PC-3 (cell line): ENCODE results near the gene MSI1. TPM values are rescaled to one million over a fixed set of nuclear protein-coding genes. Genes with fewer than 3 reads are reported as not detected.
A peak's percentile ranks its signal among the peaks of the same experiment; 100 is the strongest.

Experiments
- ATAC-seq: fragments of 200-7000 bp; cut with Tn5 transposase; 2 replicates; pipeline ENCODE4 v1.9.1; 2020; ENCODE audit warnings: mild to moderate bottlenecking, moderate library complexity
- BruUV-seq: library from RNA; stranded (reverse); fragments of 400-500 nt; replicated peaks from 2 replicates; lab custom pipeline; 2021; lab: Mats Ljungman, UMichigan
- CTCF ChIA-PET: fragments of 300-600 bp; sonication (Branson Sonifier 250); formaldehyde crosslinking; loops from one replicate; lab custom pipeline; 2022; ENCODE audit warnings: antibody characterized with exemption; lab: Charles Lee
- POLR2A ChIA-PET: fragments of 300-600 bp; sonication (Branson Sonifier 250); formaldehyde crosslinking; loops from one replicate; lab custom pipeline; 2022; ENCODE audit warnings: antibody characterized with exemption; ENCODE audit not compliant: unreplicated experiment; lab: Charles Lee
- DNase-seq: peaks from one replicate; pipeline ENCODE4 v3.0.0-alpha.2; 2015
- H2AFZ ChIP-seq: fragments of 300-600 bp; sonication (generic); 2 replicates; pipeline ENCODE4 v1.6.0; 2016; ENCODE audit warnings: antibody characterized with exemption, low read length
- H3F3A ChIP-seq: fragments of 300-600 bp; sonication (generic); one replicate; pipeline ENCODE4 v1.6.0; 2017; ENCODE audit warnings: antibody characterized with exemption, low read length, control low read depth, mild to moderate bottlenecking; ENCODE audit not compliant: unreplicated experiment
- H3K27ac ChIP-seq: fragments of 300-600 bp; sonication (generic); 2 replicates; pipeline ENCODE4 v1.5.1; 2016; ENCODE audit warnings: mild to moderate bottlenecking, low read length
- H3K27me3 ChIP-seq: fragments of 300-600 bp; sonication (generic); 2 replicates; pipeline ENCODE4 v1.6.1; 2016; ENCODE audit warnings: low read length, mixed read lengths
- H3K36me3 ChIP-seq: fragments of 300-600 bp; sonication (generic); 2 replicates; pipeline ENCODE4 v1.6.1; 2016; ENCODE audit warnings: low read depth, mixed run types, low read length, mixed read lengths
- H3K4me1 ChIP-seq: fragments of 300-600 bp; sonication (generic); 2 replicates; pipeline ENCODE4 v1.5.1; 2016; ENCODE audit warnings: low read length; ENCODE audit not compliant: insufficient read depth
- H3K4me2 ChIP-seq: fragments of 300-600 bp; sonication (generic); 2 replicates; pipeline ENCODE4 v1.6.0; 2016; ENCODE audit warnings: low read length
- H3K4me3 ChIP-seq: fragments of 300-600 bp; sonication (generic); 2 replicates; pipeline ENCODE4 v1.5.1; 2016; ENCODE audit warnings: mild to moderate bottlenecking, low read length, mixed read lengths
- H3K79me2 ChIP-seq: fragments of 300-600 bp; sonication (generic); 2 replicates; pipeline ENCODE4 v1.6.1; 2017; ENCODE audit warnings: low read length, mixed read lengths
- H3K9ac ChIP-seq: fragments of 300-600 bp; sonication (generic); 2 replicates; pipeline ENCODE4 v1.6.0; 2016; ENCODE audit warnings: mild to moderate bottlenecking, low read length
- H3K9me2 ChIP-seq: fragments of 300-600 bp; sonication (generic); replicated peaks from 2 replicates; pipeline ENCODE4 v1.6.1; 2016; ENCODE audit warnings: mixed run types, low read length, mixed read lengths
- H3K9me3 ChIP-seq: fragments of 300-600 bp; sonication (generic); 2 replicates; pipeline ENCODE4 v1.6.1; 2016; ENCODE audit warnings: low read length, mixed read lengths
- H4K20me1 ChIP-seq: fragments of 300-600 bp; sonication (generic); 2 replicates; pipeline ENCODE4 v1.6.1; 2016; ENCODE audit warnings: low read length, mixed read lengths
- CTCF ChIP-seq: fragments of 300-600 bp; sonication (generic); conservative IDR thresholded peaks from 2 replicates; pipeline ENCODE4 v1.5.1; 2017; ENCODE audit warnings: antibody characterized with exemption, low read depth, mild to moderate bottlenecking, low read length
- EZH2 ChIP-seq: fragments of 300-600 bp; sonication (generic); IDR thresholded peaks from one replicate; pipeline ENCODE4 v1.6.1; 2017; ENCODE audit warnings: antibody characterized with exemption, mild to moderate bottlenecking, low read length; ENCODE audit not compliant: unreplicated experiment
- EZH2phosphoT487 ChIP-seq: fragments of 300-600 bp; sonication (generic); IDR thresholded peaks from 2 replicates; pipeline ENCODE4 v1.6.1; 2018; ENCODE audit warnings: mild to moderate bottlenecking, antibody characterized with exemption, low read length, borderline replicate concordance
- intact Hi-C: fragments of 100-400 bp; cut with micrococcal nuclease; formaldehyde crosslinking; loops from 2 replicates; pipeline ENCODE4 v1.9.0; 2023
- total RNA-seq: library from RNA; depleted of rRNA; stranded (reverse); fragments of >200 nt; gene quantifications from 2 replicates; pipeline ENCODE4 v1.2.3, GENCODE V29; 2014

Gene MSI1
- total RNA-seq, 1 experiment from 2014 or later, result not detected

- ATAC-seq (no peak), DNase-seq (no peak)
- H3K27ac ChIP-seq, result no peak overlapping the region
- H3K4me3 ChIP-seq, result no peak overlapping the region
- no peaks in the 10 kb centered on the region for H3K9me3 ChIP-seq
- no TSS peak for BruUV-seq
- no peaks in the 10 kb centered on the region for H3F3A ChIP-seq
- no peak overlapping the region for H2AFZ ChIP-seq
- no peaks in the 10 kb centered on the region for H3K9me2 ChIP-seq
- no peaks in the 10 kb centered on the region for H3K27me3 ChIP-seq
- no peaks in the 10 kb centered on the region for H3K36me3 ChIP-seq
- no peaks in the 10 kb centered on the region for H3K4me1 ChIP-seq
- ChIA-PET CTCF (interaction anchor here (1.3 kb wide), 1 partner anchor 68 kb away, joined by 3 read pairs; no protein-coding TSS in a partner anchor), POLR2A (no interaction called here)
- H3K4me2 ChIP-seq, result no peak overlapping the region
- H3K79me2 ChIP-seq, result no peaks in the 10 kb centered on the region
- intact Hi-C loops, result no loop called here
- H3K9ac ChIP-seq, result no peak overlapping the region
- TF ChIP-seq EZH2, result no peak
- no peak for TF ChIP-seq EZH2phosphoT487
- no peak for TF ChIP-seq CTCF
- no peaks in the 10 kb centered on the region for H4K20me1 ChIP-seq
Measured at GRCh38 chr12:120361506-120362208, 7.3 kb downstream of the MSI1 start.

DNA sequence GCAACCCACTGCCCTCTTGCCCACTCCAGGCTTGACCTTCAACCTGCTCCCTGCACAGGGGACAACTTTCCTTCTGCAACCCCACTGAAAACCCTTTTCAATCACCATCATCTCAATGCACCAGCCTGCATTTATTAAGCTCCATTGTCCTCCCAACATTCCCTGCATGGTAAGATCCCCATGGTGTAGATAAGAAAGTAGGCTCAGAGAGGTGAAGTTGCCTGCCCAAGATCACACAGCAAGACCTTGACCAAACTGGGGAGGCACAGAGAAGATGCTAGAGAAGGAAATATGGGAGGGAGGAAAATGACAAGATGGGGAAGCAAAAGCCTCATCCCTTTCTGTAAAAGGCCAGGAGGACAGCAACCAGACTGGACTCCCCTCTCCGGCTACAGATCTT, 9.8 kb downstream of the MSI1 start:
- intact Hi-C loops, result no loop called here
- ATAC-seq (no peak), DNase-seq (no peak)
- Histone ChIP-seq H3K4me1 (no peaks in the 10 kb centered on the region), H3K9me2 (no peaks in the 10 kb centered on the region), H4K20me1 (no peaks in the 10 kb centered on the region), H3K4me3 (no peak overlapping the region), H3F3A (no peaks in the 10 kb centered on the region), H3K9ac (no peak overlapping the region), H3K27me3 (no peaks in the 10 kb centered on the region), H3K27ac (no peak overlapping the region), H3K36me3 (no peaks in the 10 kb centered on the region), H2AFZ (no peak overlapping the region), H3K4me2 (no peak overlapping the region), H3K9me3 (no peaks in the 10 kb centered on the region), H3K79me2 (no peaks in the 10 kb centered on the region)
- ChIA-PET CTCF (no interaction called here), POLR2A (no interaction called here)
- no TSS peak for BruUV-seq
- TF ChIP-seq EZH2 (no peak), CTCF (no peak), EZH2phosphoT487 (no peak)

DNA sequence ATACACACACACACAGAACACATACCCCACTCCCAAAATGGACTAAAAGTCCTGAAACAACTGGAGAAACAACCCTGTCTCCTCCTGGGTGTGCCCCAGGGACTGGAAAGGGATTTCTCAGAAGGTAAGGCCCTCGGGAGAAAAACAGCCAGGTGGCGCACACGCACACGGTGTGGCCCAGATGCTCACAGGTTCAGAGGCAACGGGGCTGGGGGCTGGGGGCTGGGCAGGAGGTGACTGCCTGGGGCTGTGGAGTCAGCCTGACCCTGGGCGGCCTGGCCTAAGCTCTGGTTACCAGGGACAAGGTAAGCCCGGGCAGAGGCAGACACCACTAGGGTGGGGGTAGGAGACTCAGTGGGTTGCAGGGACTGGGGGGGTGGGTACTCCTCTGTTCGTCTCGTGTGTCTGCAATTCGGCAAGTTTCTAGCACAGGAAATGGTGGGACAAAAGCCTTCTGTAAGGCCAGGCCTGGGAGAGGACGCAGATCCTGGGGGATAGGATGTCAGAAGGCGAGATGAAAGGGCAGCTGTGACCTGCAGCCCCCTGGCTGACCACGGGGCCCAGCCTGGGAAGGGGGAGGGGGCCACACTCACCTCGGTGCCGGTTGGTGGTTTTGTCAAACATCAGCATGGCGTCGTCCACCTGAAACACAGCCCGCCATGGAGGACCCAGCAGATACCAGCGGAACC, 10.4 kb downstream of the MSI1 start:
- no peaks in the 10 kb centered on the region for H3K4me1 ChIP-seq
- TF ChIP-seq EZH2 (no peak), CTCF (peak; percentile 31; the same call in 1 of the 2 replicates)
- H4K20me1 ChIP-seq, result no peaks in the 10 kb centered on the region
- no peaks in the 10 kb centered on the region for H3K9me2 ChIP-seq
- no peaks in the 10 kb centered on the region for H3K79me2 ChIP-seq
- POLR2A ChIA-PET, result no interaction called here
- ATAC-seq (no peak), DNase-seq (no peak)
- CTCF ChIA-PET, result no interaction called here
- H3K36me3 ChIP-seq, result no peaks in the 10 kb centered on the region
- no peak overlapping the region for H2AFZ ChIP-seq
- H3K27ac ChIP-seq, result no peak overlapping the region
- no peaks in the 10 kb centered on the region for H3F3A ChIP-seq
- H3K4me3 ChIP-seq, result no peak overlapping the region
- intact Hi-C loops, result no loop called here
- BruUV-seq, result no TSS peak
- no peaks in the 10 kb centered on the region for H3K27me3 ChIP-seq
- H3K9ac ChIP-seq, result no peak overlapping the region
- H3K4me2 ChIP-seq, result no peak overlapping the region
- H3K9me3 ChIP-seq, result no peaks in the 10 kb centered on the region
